ENCODE data around the gene SOX6. TPM values are rescaled to one million over a fixed set of nuclear protein-coding genes. Genes with fewer than 3 reads are reported as not detected.

Gene SOX6
- total RNA-seq, 4 donors from 2014 or later = 17.9 to 27.9 (median 23.3) TPM

GRCh38 chr11:16124390-16124789 is 232.0 kb downstream of the SOX6 start:
- intact Hi-C loops (cut with DNase I) = no loop called here
- no peak for DNase-seq
- 68 to 73% methylated on average over 3 of the region's 3 CpGs for WGBS, 2 donors

GRCh38 chr11:16121853-16122252 is 234.5 kb downstream of the SOX6 start:
- 84 to 86% methylated on average over 1 of the region's 1 CpG for WGBS, 2 donors
- Histone ChIP-seq H3K27ac (no peak overlapping the region), H3K36me3 (no peaks in the 10 kb centered on the region), H3K4me3 (replicated peaks in 1 of 3) (no peak overlapping the region), H3K27me3 (no peaks in the 10 kb centered on the region), H3K9me3 (no peaks in the 10 kb centered on the region), H3K4me1 (no peaks in the 10 kb centered on the region)
- TF ChIP-seq POLR2A (IDR thresholded peaks at IDR 0.05) (no peak), CTCF (IDR thresholded peaks at IDR 0.05) (no peak)
- intact Hi-C loops (cut with DNase I) = no loop called here
- DNase-seq = no peak

More at GRCh38 chr11:16124390-16124789, 232.0 kb downstream of the SOX6 start:
- no peaks in the 10 kb centered on the region for H3K4me1 ChIP-seq
- no peak overlapping the region for H3K27ac ChIP-seq
- H3K4me3 ChIP-seq (replicated peaks in 1 of 3) = no peak overlapping the region
- H3K36me3 ChIP-seq = no peaks in the 10 kb centered on the region
- no peaks in the 10 kb centered on the region for H3K9me3 ChIP-seq
- TF ChIP-seq CTCF (IDR thresholded peaks at IDR 0.05) (no peak), POLR2A (IDR thresholded peaks at IDR 0.05) (no peak)
- no peaks in the 10 kb centered on the region for H3K27me3 ChIP-seq

DNA sequence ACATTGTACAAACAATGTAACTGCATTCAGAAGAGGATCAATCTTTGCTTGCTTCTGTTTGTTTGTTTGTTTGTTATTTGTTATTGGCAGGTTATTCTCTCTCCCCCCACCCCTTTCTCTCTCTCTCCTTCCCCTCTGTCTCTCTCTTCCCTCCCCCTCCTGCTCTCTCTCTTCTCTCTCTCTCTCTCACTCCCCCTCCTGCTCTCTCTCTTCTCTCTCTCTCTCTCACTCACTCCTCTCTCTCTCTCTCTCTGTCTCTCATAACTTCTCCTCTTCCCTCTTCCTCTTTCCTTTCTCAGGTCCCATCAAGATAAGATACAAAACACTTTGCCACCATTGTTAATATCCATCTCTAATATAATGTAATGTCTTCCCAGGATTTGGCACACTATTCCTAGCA is 236.3 kb downstream of the SOX6 start:
- no peak overlapping the region for H3K27ac ChIP-seq
- TF ChIP-seq CTCF (IDR thresholded peaks at IDR 0.05) = no peak
- H3K4me1 ChIP-seq = no peaks in the 10 kb centered on the region
- H3K4me3 ChIP-seq (replicated peaks in 1 of 3) = no peak overlapping the region
- H3K9me3 ChIP-seq = no peaks in the 10 kb centered on the region
- intact Hi-C loops (cut with DNase I) = no loop called here
- H3K36me3 ChIP-seq = no peaks in the 10 kb centered on the region
- no peaks in the 10 kb centered on the region for H3K27me3 ChIP-seq
- no peak for DNase-seq

- Histone ChIP-seq H3K36me3 (no peaks in the 10 kb centered on the region), H3K27ac (no peak overlapping the region), H3K4me3 (replicated peaks in 1 of 3) (no peak overlapping the region), H3K27me3 (no peaks in the 10 kb centered on the region), H3K4me1 (no peaks in the 10 kb centered on the region), H3K9me3 (no peaks in the 10 kb centered on the region)
- WGBS, 2 donors = 77 to 83% methylated on average over 4 of the region's 4 CpGs
- intact Hi-C loops (cut with DNase I) = no loop called here
- DNase-seq = no peak
- TF ChIP-seq CTCF (IDR thresholded peaks at IDR 0.05) = no peak
- TF ChIP-seq POLR2A (IDR thresholded peaks at IDR 0.05) = no peak
These were observed 238.2 kb downstream of the SOX6 start for GRCh38 chr11:16117989-16118756.

GRCh38 chr11:16114978-16115871 is 241.1 kb downstream of the SOX6 start:
- H3K4me1 ChIP-seq = no peaks in the 10 kb centered on the region
- intact Hi-C loops (cut with DNase I) = no loop called here
- 87 to 92% methylated on average over 1 of the region's 1 CpG for WGBS, 2 donors
- H3K27me3 ChIP-seq = no peaks in the 10 kb centered on the region
- TF ChIP-seq POLR2A (IDR thresholded peaks at IDR 0.05) = no peak
- TF ChIP-seq CTCF (IDR thresholded peaks at IDR 0.05) = no peak
- H3K9me3 ChIP-seq = no peaks in the 10 kb centered on the region
- no peak for DNase-seq
- H3K4me3 ChIP-seq (replicated peaks in 1 of 3) = no peak overlapping the region
- H3K27ac ChIP-seq = no peak overlapping the region
- H3K36me3 ChIP-seq = no peaks in the 10 kb centered on the region
